Activated naive CD4-positive, alpha-beta T cell treated with anti-CD3 and anti-CD28 coated beads, Interleukin-2, amount 50 U/mL, for 24 hours (primary cell): Measurements from ENCODE around the gene LRTM1.

ENCODE experiments used
- H3K27ac Mint-ChIP-seq: one replicate; pipeline ENCODE4 v1.8.0; 2021; ENCODE audit warnings: mild to moderate bottlenecking, mixed read lengths
- H3K27me3 Mint-ChIP-seq: one replicate; pipeline ENCODE4 v1.8.0; 2021; ENCODE audit warnings: mixed read lengths
- H3K36me3 Mint-ChIP-seq: one replicate; pipeline ENCODE4 v1.8.0; 2021; ENCODE audit warnings: mixed read lengths
- H3K4me1 Mint-ChIP-seq: one replicate; pipeline ENCODE4 v1.8.0; 2021; ENCODE audit warnings: mixed read lengths
- H3K4me3 Mint-ChIP-seq: one replicate; pipeline ENCODE4 v1.8.0; 2021; ENCODE audit warnings: mild to moderate bottlenecking, mixed read lengths
- H3K9me3 Mint-ChIP-seq: one replicate; pipeline ENCODE4 v1.8.0; 2021; ENCODE audit warnings: mixed read lengths

Gene LRTM1

DNA sequence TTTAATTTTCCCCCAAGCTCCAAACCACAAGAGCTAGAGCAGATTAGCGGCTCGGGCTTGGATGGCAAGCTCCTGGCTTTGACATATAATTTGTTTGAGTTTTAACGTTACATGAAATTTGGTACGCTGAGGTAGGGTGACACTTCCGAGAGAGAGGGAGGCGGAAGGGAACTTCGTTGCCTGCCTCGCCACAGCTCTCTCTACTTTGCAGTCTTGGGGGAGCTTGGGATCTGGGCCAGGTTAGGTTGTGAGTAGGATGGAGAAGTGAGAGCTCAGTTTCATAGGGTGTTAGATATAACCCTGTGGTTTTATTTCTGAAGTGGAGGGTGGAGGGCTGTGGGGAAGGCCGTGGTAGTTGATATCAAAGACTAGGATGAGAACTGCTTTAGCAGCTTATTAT is 39.7 kb downstream of the LRTM1 start:
- no peaks in the 10 kb centered on the region for H3K9me3 Mint-ChIP-seq
- H3K4me3 Mint-ChIP-seq, result no peak overlapping the region
- no peak overlapping the region for H3K27ac Mint-ChIP-seq
- no peaks in the 10 kb centered on the region for H3K4me1 Mint-ChIP-seq
- H3K36me3 Mint-ChIP-seq, result no peaks in the 10 kb centered on the region
- no peaks in the 10 kb centered on the region for H3K27me3 Mint-ChIP-seq

- no peak overlapping the region for H3K27ac Mint-ChIP-seq
- peaks cover 2% of the 10 kb centered on the region for H3K27me3 Mint-ChIP-seq
- H3K36me3 Mint-ChIP-seq, result no peaks in the 10 kb centered on the region
- H3K4me1 Mint-ChIP-seq, result no peaks in the 10 kb centered on the region
- no peaks in the 10 kb centered on the region for H3K9me3 Mint-ChIP-seq
- H3K4me3 Mint-ChIP-seq, result no peak overlapping the region
Observed at GRCh38 chr3:54882129-54882833, 45.6 kb downstream of the LRTM1 start.

DNA sequence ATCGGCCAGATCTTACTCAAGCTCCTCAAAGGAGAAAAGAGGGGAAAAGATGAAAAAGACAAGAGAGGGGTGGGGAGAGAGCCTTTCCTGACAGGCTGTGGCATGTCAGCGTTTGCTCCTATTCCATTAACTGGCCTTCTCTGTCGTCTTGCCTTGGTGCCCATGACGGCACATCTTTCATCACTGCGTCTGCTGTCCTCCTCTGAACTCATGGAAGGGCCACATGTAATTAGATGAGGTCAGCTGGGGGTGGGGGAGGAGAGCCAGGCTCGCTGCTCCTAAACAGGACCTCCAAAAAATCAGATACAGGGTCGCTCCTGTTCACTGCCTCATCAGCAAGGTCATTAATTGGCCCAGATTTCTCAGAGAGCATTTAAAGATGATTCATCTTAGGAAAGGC is 49.7 kb downstream of the LRTM1 start:
- H3K36me3 Mint-ChIP-seq, result no peaks in the 10 kb centered on the region
- no peaks in the 10 kb centered on the region for H3K9me3 Mint-ChIP-seq
- H3K4me1 Mint-ChIP-seq, result no peaks in the 10 kb centered on the region
- H3K4me3 Mint-ChIP-seq, result no peak overlapping the region
- H3K27me3 Mint-ChIP-seq, result peaks cover 2% of the 10 kb centered on the region
- H3K27ac Mint-ChIP-seq, result no peak overlapping the region

DNA sequence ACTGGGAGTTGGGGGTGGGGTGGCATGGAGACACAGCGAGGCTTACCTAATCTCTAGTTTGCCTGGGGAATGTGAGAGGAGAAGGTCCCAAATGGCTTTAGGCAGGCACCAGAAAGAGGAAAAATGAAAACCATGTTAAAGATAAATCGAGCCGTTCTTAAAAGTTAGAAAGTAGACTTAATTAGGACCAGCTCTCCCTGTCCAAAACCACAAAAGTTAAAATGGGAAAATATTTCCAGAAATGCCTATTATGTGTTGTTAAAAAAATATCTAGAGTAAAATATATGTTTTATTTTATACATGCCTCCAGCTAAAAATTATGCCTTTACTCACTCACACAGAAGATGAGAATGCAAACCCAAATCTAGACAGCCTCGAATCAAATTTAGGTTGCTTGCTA is 50.1 kb downstream of the LRTM1 start:
- Mint-ChIP-seq H3K9me3 (no peaks in the 10 kb centered on the region), H3K36me3 (no peaks in the 10 kb centered on the region), H3K27ac (no peak overlapping the region), H3K4me1 (no peaks in the 10 kb centered on the region), H3K4me3 (no peak overlapping the region), H3K27me3 (peaks cover 2% of the 10 kb centered on the region)

GRCh38 chr3:54876694-54877093 is 51.2 kb downstream of the LRTM1 start:
- Mint-ChIP-seq H3K4me3 (no peak overlapping the region), H3K9me3 (no peaks in the 10 kb centered on the region), H3K27ac (no peak overlapping the region), H3K4me1 (no peaks in the 10 kb centered on the region), H3K27me3 (peaks cover 2% of the 10 kb centered on the region), H3K36me3 (no peaks in the 10 kb centered on the region)

DNA sequence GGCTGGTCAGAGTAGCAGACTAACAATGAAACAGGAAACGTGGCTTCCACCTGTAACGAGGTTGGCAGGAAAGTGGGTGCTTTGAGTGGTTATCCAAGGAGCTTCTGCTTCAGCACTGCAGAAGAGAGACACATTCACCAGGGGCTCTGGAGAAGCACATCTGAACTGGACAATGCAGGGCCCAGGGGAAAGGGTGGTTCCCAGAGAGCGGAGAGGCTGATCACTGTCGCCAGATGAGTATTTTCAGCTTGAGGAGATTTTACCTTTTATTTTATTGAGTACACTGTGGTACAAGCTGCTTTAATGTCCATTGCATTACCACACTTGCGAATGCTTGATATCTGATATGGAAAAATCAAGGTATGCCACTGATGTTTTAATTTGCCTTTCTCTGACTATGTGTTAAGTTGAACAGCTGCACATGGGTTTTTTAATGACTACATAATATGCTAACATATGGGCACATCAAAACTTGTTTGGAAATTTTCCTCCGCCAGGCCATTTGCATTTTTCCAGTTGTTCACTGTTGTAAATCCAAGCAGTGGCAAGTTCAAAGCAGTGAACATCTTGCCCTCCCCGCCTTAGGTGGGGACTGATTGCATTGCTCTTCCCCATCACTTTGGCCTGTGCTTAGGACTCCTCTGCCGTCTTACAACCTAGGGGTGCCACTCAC is 52.1 kb downstream of the LRTM1 start:
- H3K9me3 Mint-ChIP-seq, result no peaks in the 10 kb centered on the region
- H3K4me1 Mint-ChIP-seq, result no peaks in the 10 kb centered on the region
- H3K4me3 Mint-ChIP-seq, result no peak overlapping the region
- no peaks in the 10 kb centered on the region for H3K36me3 Mint-ChIP-seq
- H3K27me3 Mint-ChIP-seq, result peaks cover 2% of the 10 kb centered on the region
- no peak overlapping the region for H3K27ac Mint-ChIP-seq

GRCh38 chr3:54874816-54875556 is 52.9 kb downstream of the LRTM1 start:
- no peaks in the 10 kb centered on the region for H3K4me1 Mint-ChIP-seq
- H3K4me3 Mint-ChIP-seq, result no peak overlapping the region
- H3K9me3 Mint-ChIP-seq, result no peaks in the 10 kb centered on the region
- H3K27ac Mint-ChIP-seq, result no peak overlapping the region
- no peaks in the 10 kb centered on the region for H3K36me3 Mint-ChIP-seq
- peaks cover 2% of the 10 kb centered on the region for H3K27me3 Mint-ChIP-seq

GRCh38 chr3:54873059-54874010 is 54.5 kb downstream of the LRTM1 start:
- Mint-ChIP-seq H3K27ac (no peak overlapping the region), H3K27me3 (no peaks in the 10 kb centered on the region), H3K9me3 (no peaks in the 10 kb centered on the region), H3K4me1 (no peaks in the 10 kb centered on the region), H3K4me3 (no peak overlapping the region), H3K36me3 (no peaks in the 10 kb centered on the region)

- Mint-ChIP-seq H3K4me1 (no peaks in the 10 kb centered on the region), H3K27me3 (no peaks in the 10 kb centered on the region), H3K36me3 (no peaks in the 10 kb centered on the region), H3K27ac (no peak overlapping the region), H3K9me3 (no peaks in the 10 kb centered on the region), H3K4me3 (no peak overlapping the region)
Observed at GRCh38 chr3:54871867-54872266, 56.0 kb downstream of the LRTM1 start.

GRCh38 chr3:54870423-54870822 is 57.4 kb downstream of the LRTM1 start:
- Mint-ChIP-seq H3K27ac (no peak overlapping the region), H3K9me3 (no peaks in the 10 kb centered on the region), H3K4me1 (no peaks in the 10 kb centered on the region), H3K36me3 (no peaks in the 10 kb centered on the region), H3K4me3 (no peak overlapping the region), H3K27me3 (no peaks in the 10 kb centered on the region)
